RWPE2 (cell line): ENCODE results near the gene SAP30.
A peak's percentile ranks its signal among the peaks of the same experiment; 100 is the strongest.

Experiments used
- ATAC-seq: fragments of 200-7000 bp; cut with Tn5 transposase; 3 replicates; pipeline ENCODE4 v1.9.1; 2021; ENCODE audit warnings: low read depth
- DNase-seq: peaks from one replicate; pipeline ENCODE4 v3.0.0-alpha.2; 2020; ENCODE audit warnings: low spot score
- H3K27ac ChIP-seq: fragments of 450-650 bp; 2 replicates; pipeline ENCODE4 v1.5.1; 2017; ENCODE audit warnings: mild to moderate bottlenecking; ENCODE audit not compliant: poor library complexity, severe bottlenecking
- H3K27me3 ChIP-seq: fragments of 250-450 bp; sonication (Bioruptor Pico); 2 replicates; pipeline ENCODE4 v1.5.1; 2021; ENCODE audit warnings: mild to moderate bottlenecking, moderate library complexity; ENCODE audit not compliant: insufficient read depth, poor library complexity, severe bottlenecking
- H3K36me3 ChIP-seq: fragments of 250-450 bp; sonication (Bioruptor Pico); 2 replicates; pipeline ENCODE4 v1.5.1; 2020; ENCODE audit warnings: low read depth, mild to moderate bottlenecking, moderate library complexity
- H3K4me1 ChIP-seq: fragments of 250-450 bp; sonication (Bioruptor Pico); 2 replicates; pipeline ENCODE4 v1.5.1; 2021; ENCODE audit warnings: mild to moderate bottlenecking, moderate library complexity; ENCODE audit not compliant: insufficient read depth, poor library complexity, severe bottlenecking
- H3K4me3 ChIP-seq: fragments of 250-450 bp; sonication (Bioruptor Pico); 2 replicates; pipeline ENCODE4 v1.5.1; 2021; ENCODE audit warnings: mild to moderate bottlenecking, moderate library complexity; ENCODE audit not compliant: severe bottlenecking
- H3K9me3 ChIP-seq: fragments of 250-450 bp; sonication (Bioruptor Pico); 2 replicates; pipeline ENCODE4 v1.5.1; 2021; ENCODE audit warnings: mild to moderate bottlenecking, moderate library complexity; ENCODE audit not compliant: severe bottlenecking
- CTCF ChIP-seq: fragments of 450-650 bp; IDR thresholded peaks from one replicate; pipeline ENCODE4 v1.5.1; 2017; ENCODE audit warnings: mild to moderate bottlenecking, moderate library complexity; ENCODE audit not compliant: poor library complexity, severe bottlenecking

The SAP30 gene

DNA sequence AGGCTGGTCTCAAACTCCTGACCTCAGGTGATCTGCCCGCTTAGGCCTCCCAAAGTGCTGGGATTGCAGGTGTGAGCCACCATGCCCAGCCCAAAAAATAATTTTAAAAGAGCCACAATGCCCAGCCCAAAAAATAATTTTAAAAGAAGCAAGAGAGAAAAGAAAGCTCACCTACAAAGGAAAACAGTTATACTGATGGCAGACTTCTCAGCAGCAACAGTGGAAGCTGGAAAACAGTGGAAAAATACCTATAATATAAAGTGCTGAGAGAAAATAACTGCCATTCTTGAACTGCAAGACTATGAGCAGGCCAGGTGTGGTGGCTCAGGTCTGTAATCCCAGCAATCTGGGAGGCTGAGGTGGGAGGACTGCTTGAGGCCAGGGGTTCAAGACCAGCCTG, 23.3 kb upstream of the SAP30 start:
- no peaks in the 10 kb centered on the region for H3K27me3 ChIP-seq
- no peak overlapping the region for H3K27ac ChIP-seq
- DNase-seq (no peak), ATAC-seq (no peak)
- peaks cover 16% of the 10 kb centered on the region for H3K4me1 ChIP-seq
- no peak overlapping the region for H3K4me3 ChIP-seq
- TF ChIP-seq CTCF, result no peak
- H3K9me3 ChIP-seq, result peaks cover 2% of the 10 kb centered on the region
- no peaks in the 10 kb centered on the region for H3K36me3 ChIP-seq

- DNase-seq, result no peak
- H3K4me1 ChIP-seq, result no peaks in the 10 kb centered on the region
- H3K36me3 ChIP-seq, result no peaks in the 10 kb centered on the region
- H3K27me3 ChIP-seq, result no peaks in the 10 kb centered on the region
- no peak for ATAC-seq
- H3K27ac ChIP-seq, result no peak overlapping the region
- H3K4me3 ChIP-seq, result no peak overlapping the region
- no peaks in the 10 kb centered on the region for H3K9me3 ChIP-seq
- TF ChIP-seq CTCF, result no peak
Measured at GRCh38 chr4:173357939-173358338, 12.8 kb upstream of the SAP30 start.

DNA sequence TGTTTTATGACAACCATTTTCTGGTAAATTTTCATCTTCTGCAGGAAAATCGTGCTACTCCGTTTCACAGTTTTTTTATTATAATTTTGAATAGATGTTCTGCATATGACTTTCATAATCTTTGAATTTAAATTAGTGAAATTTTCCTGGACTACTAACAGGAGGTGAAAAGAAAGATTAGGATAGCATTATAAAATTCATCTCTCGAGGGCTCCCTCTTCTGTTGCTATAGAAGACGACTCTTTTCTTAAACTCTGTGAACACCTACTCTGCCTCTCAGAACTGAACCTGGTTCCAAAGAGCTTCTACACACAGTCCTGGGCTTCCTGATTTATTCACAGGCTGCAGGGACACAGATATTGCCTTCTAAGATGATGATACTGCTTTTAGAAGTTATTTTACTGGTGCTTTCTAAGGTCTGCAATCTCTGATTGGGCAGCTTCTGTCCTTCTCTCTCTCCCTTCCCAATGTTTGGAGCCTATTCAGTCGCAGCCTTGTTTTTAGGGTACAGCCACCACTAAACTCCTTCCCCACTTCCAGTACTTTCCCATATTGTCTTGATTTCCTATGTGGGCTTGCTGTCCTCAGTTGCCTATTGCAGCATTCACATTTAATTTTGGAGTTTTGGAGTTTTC, 10.1 kb upstream of the SAP30 start:
- peaks cover 6% of the 10 kb centered on the region; the same call in 1 of the 2 replicates for H3K36me3 ChIP-seq
- TF ChIP-seq CTCF, result peak; percentile 38

GRCh38 chr4:173362666-173363065, 8.1 kb upstream of the SAP30 start:
- TF ChIP-seq CTCF, result no peak
- H3K36me3 ChIP-seq, result peaks cover 6% of the 10 kb centered on the region; the same call in 1 of the 2 replicates
- no peak overlapping the region for H3K27ac ChIP-seq
- ATAC-seq, result no peak
- DNase-seq, result no peak
- peaks cover 8% of the 10 kb centered on the region for H3K4me1 ChIP-seq
- no peaks in the 10 kb centered on the region for H3K9me3 ChIP-seq
- H3K27me3 ChIP-seq, result no peaks in the 10 kb centered on the region
- no peak overlapping the region for H3K4me3 ChIP-seq

More for the DNA sequence above, 10.1 kb upstream of the SAP30 start:
- DNase-seq (no peak), ATAC-seq (0 out of 3 replicates have a peak, but pooled peaks have one; percentile 17)
- H3K4me3 ChIP-seq, result no peak overlapping the region
- H3K4me1 ChIP-seq, result no peaks in the 10 kb centered on the region
- H3K27ac ChIP-seq, result no peak overlapping the region
- no peaks in the 10 kb centered on the region for H3K9me3 ChIP-seq
- H3K27me3 ChIP-seq, result no peaks in the 10 kb centered on the region

GRCh38 chr4:173365359-173365996, 5.3 kb upstream of the SAP30 start:
- Histone ChIP-seq H3K4me1 (peaks cover 11% of the 10 kb centered on the region), H3K36me3 (peaks cover 6% of the 10 kb centered on the region; the same call in 1 of the 2 replicates), H3K27ac (no peak overlapping the region), H3K4me3 (no peak overlapping the region), H3K9me3 (no peaks in the 10 kb centered on the region), H3K27me3 (no peaks in the 10 kb centered on the region)
- no peak for TF ChIP-seq CTCF
- DNase-seq (no peak), ATAC-seq (no peak)
